DND-41 (cell line): ENCODE data around the gene SCN5A.

Experiments used
- ATAC-seq: fragments of 200-7000 bp; cut with Tn5 transposase; 3 replicates; pipeline ENCODE4 v1.9.1; 2021; ENCODE audit warnings: low read depth; ENCODE audit not compliant: insufficient read depth
- DNase-seq: peaks from one replicate; pipeline ENCODE4 v3.0.0-alpha.2; 2020
- H2AFZ ChIP-seq: 2 replicates; pipeline ENCODE4 v1.6.0; 2012; ENCODE audit warnings: low read depth, low read length
- H3K27ac ChIP-seq: 2 replicates; pipeline ENCODE4 v1.5.1; 2012; ENCODE audit warnings: low read length, inconsistent platforms
- H3K27me3 ChIP-seq: fragments of 200-600 bp; sonication (generic); 2 replicates; pipeline ENCODE4 v1.6.0; 2012; ENCODE audit warnings: low read length, mild to moderate bottlenecking, inconsistent platforms; ENCODE audit not compliant: insufficient read depth, poor library complexity
- H3K36me3 ChIP-seq: 2 replicates; pipeline ENCODE4 v1.5.1; 2012; ENCODE audit warnings: low read length, inconsistent platforms; ENCODE audit not compliant: insufficient read depth
- H3K4me1 ChIP-seq: 2 replicates; pipeline ENCODE4 v1.5.1; 2012; ENCODE audit warnings: mild to moderate bottlenecking, low read length; ENCODE audit not compliant: insufficient read depth
- H3K4me2 ChIP-seq: 2 replicates; pipeline ENCODE4 v1.6.0; 2012; ENCODE audit warnings: mild to moderate bottlenecking, moderate library complexity, low read length, inconsistent platforms; ENCODE audit not compliant: insufficient read depth
- H3K4me3 ChIP-seq, 2 experiments: fragments of 200-600 bp in 1 of 2; shearing (Covaris generic) in 1 of 2; 2 replicates each; pipeline ENCODE4 v1.5.1; 2012 to 2016; ENCODE audit warnings: inconsistent platforms in 2 of 2, low read length in 2 of 2, mild to moderate bottlenecking in 2 of 2, low read depth in 1 of 2, moderate library complexity in 1 of 2
- H3K79me2 ChIP-seq: 2 replicates; pipeline ENCODE4 v1.6.0; 2012; ENCODE audit warnings: low read length, inconsistent platforms; ENCODE audit not compliant: insufficient read depth
- H3K9ac ChIP-seq: 2 replicates; pipeline ENCODE4 v1.6.0; 2012; ENCODE audit warnings: low read depth, mild to moderate bottlenecking, inconsistent platforms, low read length, moderate library complexity
- H3K9me3 ChIP-seq: 2 replicates; pipeline ENCODE4 v1.5.1; 2012; ENCODE audit warnings: low read length, moderate library complexity, mild to moderate bottlenecking, inconsistent platforms; ENCODE audit not compliant: insufficient read depth, severe bottlenecking
- H4K20me1 ChIP-seq: 2 replicates; pipeline ENCODE4 v1.6.0; 2012; ENCODE audit warnings: low read length; ENCODE audit not compliant: insufficient read depth
- CTCF ChIP-seq: IDR thresholded peaks from 2 replicates; pipeline ENCODE4 v1.5.1; 2012; ENCODE audit warnings: borderline replicate concordance, low read length, moderate library complexity, mild to moderate bottlenecking; ENCODE audit not compliant: poor library complexity, severe bottlenecking; ENCODE audit errors: extremely low read depth
- EZH2 ChIP-seq: IDR thresholded peaks from 3 replicates; pipeline ENCODE4 v1.6.1; 2012; ENCODE audit warnings: borderline replicate concordance, low read depth, mild to moderate bottlenecking, moderate library complexity, low read length, inconsistent platforms; ENCODE audit not compliant: severe bottlenecking

Gene SCN5A

GRCh38 chr3:38545550-38545949 lies 103.9 kb downstream of the SCN5A start:
- H4K20me1 ChIP-seq, result no peaks in the 10 kb centered on the region; the same call in 1 of the 2 replicates
- no peak overlapping the region for H3K4me3 ChIP-seq
- H3K27me3 ChIP-seq, result peaks cover 10% of the 10 kb centered on the region
- H3K79me2 ChIP-seq, result no peaks in the 10 kb centered on the region
- no peak overlapping the region for H3K27ac ChIP-seq
- H3K9me3 ChIP-seq, result no peaks in the 10 kb centered on the region
- DNase-seq, result no peak
- H3K9ac ChIP-seq, result no peak overlapping the region
- no peak overlapping the region for H2AFZ ChIP-seq
- TF ChIP-seq EZH2, result no peak
- no peak for TF ChIP-seq CTCF
- no peak for ATAC-seq
- no peak overlapping the region for H3K4me2 ChIP-seq
- H3K4me1 ChIP-seq, result no peaks in the 10 kb centered on the region
- H3K36me3 ChIP-seq, result no peaks in the 10 kb centered on the region

- H3K4me2 ChIP-seq, result no peak overlapping the region
- DNase-seq, result no peak
These were observed 104.6 kb downstream of the SCN5A start for GRCh38 chr3:38544926-38545325.

GRCh38 chr3:38543586-38543985 lies 105.9 kb downstream of the SCN5A start:
- H4K20me1 ChIP-seq, result no peaks in the 10 kb centered on the region; the same call in 1 of the 2 replicates
- ATAC-seq, result no peak
- DNase-seq, result no peak

More at GRCh38 chr3:38544926-38545325, 104.6 kb downstream of the SCN5A start:
- Histone ChIP-seq H3K4me1 (no peaks in the 10 kb centered on the region), H3K9me3 (no peaks in the 10 kb centered on the region), H3K4me3 (no peak overlapping the region), H2AFZ (no peak overlapping the region), H3K27me3 (peaks cover 10% of the 10 kb centered on the region), H4K20me1 (no peaks in the 10 kb centered on the region; the same call in 1 of the 2 replicates), H3K79me2 (no peaks in the 10 kb centered on the region), H3K9ac (no peak overlapping the region), H3K36me3 (no peaks in the 10 kb centered on the region), H3K27ac (no peak overlapping the region)
- TF ChIP-seq EZH2, result no peak
- no peak for TF ChIP-seq CTCF
- ATAC-seq, result no peak

More at GRCh38 chr3:38543586-38543985, 105.9 kb downstream of the SCN5A start:
- no peaks in the 10 kb centered on the region for H3K36me3 ChIP-seq
- H3K9ac ChIP-seq, result no peak overlapping the region
- peaks cover 10% of the 10 kb centered on the region for H3K27me3 ChIP-seq
- no peaks in the 10 kb centered on the region for H3K4me1 ChIP-seq
- H3K27ac ChIP-seq, result no peak overlapping the region
- H3K4me3 ChIP-seq, result no peak overlapping the region
- H3K4me2 ChIP-seq, result no peak overlapping the region
- no peaks in the 10 kb centered on the region for H3K79me2 ChIP-seq
- H2AFZ ChIP-seq, result no peak overlapping the region
- H3K9me3 ChIP-seq, result no peaks in the 10 kb centered on the region
- TF ChIP-seq CTCF (no peak), EZH2 (no peak)
